Measurements from ENCODE around the gene NR2F1-AS1. TPM values are rescaled to one million over a fixed set of nuclear protein-coding genes. Genes with fewer than 3 reads are reported as not detected.

The NR2F1-AS1 gene
- total and polyA plus RNA-seq, 2 experiments from 2014 or later: 0.59 to 4.5 TPM

GRCh38 chr5:93591323-93591945 lies 10.4 kb upstream of the NR2F1-AS1 start (continued):
- TF ChIP-seq CTCF (conservative IDR thresholded peaks at IDR 0.05; ENCODE audit: low read depth in 2 of 2): no peak
- no peak for TF ChIP-seq JUNB (IDR thresholded peaks at IDR 0.05; ENCODE audit: unreplicated experiment)
- TF ChIP-seq ZNF331 (CRISPR knock-in tag; IDR thresholded peaks at IDR 0.05; ENCODE audit: low read depth): no peak

GRCh38 chr5:93590493-93590892 lies 9.5 kb upstream of the NR2F1-AS1 start:
- no peak overlapping the region for H3K4me2 ChIP-seq
- H3K27me3 ChIP-seq (ENCODE audit: insufficient read depth): peaks cover 100% of the 10 kb centered on the region
- no peaks in the 10 kb centered on the region for H3K79me2 ChIP-seq (replicated peaks; ENCODE audit: insufficient read depth)
- DNase-seq (ENCODE audit: low spot score): no peak
- peaks cover 60% of the 10 kb centered on the region for H4K20me1 ChIP-seq (replicated peaks; ENCODE audit: insufficient read depth)
- Mint-ChIP-seq H3K36me3 (ENCODE audit: low read depth) (no peaks in the 10 kb centered on the region; the same call in 2 of the 3 replicates), H3K4me3 (no peak overlapping the region), H3K27me3 (ENCODE audit: insufficient read depth, low read depth, poor library complexity) (peaks cover 64% of the 10 kb centered on the region), H3K9me3 (peaks cover 4% of the 10 kb centered on the region), H3K4me1 (peaks cover 34% of the 10 kb centered on the region), H3K27ac (no peak overlapping the region)
- H3K4me1 ChIP-seq (ENCODE audit: insufficient read depth): peaks cover 31% of the 10 kb centered on the region
- no peak for ATAC-seq
- peaks cover 48% of the 10 kb centered on the region for H3F3A ChIP-seq (replicated peaks; ENCODE audit: low read depth)
- no peaks in the 10 kb centered on the region for H3K9me2 ChIP-seq (ENCODE audit: insufficient read depth)
- no peaks in the 10 kb centered on the region; the same call in 1 of the 2 replicates for H3K36me3 ChIP-seq (ENCODE audit: insufficient read depth)
- H3K4me3 ChIP-seq: no peak overlapping the region
- H3K27ac ChIP-seq (ENCODE audit: low read depth): no peak overlapping the region
- no peak overlapping the region for H2AFZ ChIP-seq
- no peak for TF ChIP-seq ZNF114 (CRISPR knock-in tag; IDR thresholded peaks at IDR 0.05)
- no peak for TF ChIP-seq REST (IDR thresholded peaks at IDR 0.05; ENCODE audit: unreplicated experiment)
- no peak for TF ChIP-seq ZNF462 (CRISPR knock-in tag; IDR thresholded peaks at IDR 0.05)
- no peak for TF ChIP-seq ZNF331 (CRISPR knock-in tag; IDR thresholded peaks at IDR 0.05; ENCODE audit: low read depth)
- TF ChIP-seq CREB1 (CRISPR knock-in tag; IDR thresholded peaks at IDR 0.05; ENCODE audit: low read depth): no peak
- TF ChIP-seq POLR2AphosphoS5 (IDR thresholded peaks at IDR 0.05; ENCODE audit: low read depth): no peak
- TF ChIP-seq JUNB (IDR thresholded peaks at IDR 0.05; ENCODE audit: unreplicated experiment): no peak
- TF ChIP-seq EZH2phosphoT487 (IDR thresholded peaks at IDR 0.05; ENCODE audit: unreplicated experiment): no peak
- no peak for TF ChIP-seq CTCF (conservative IDR thresholded peaks at IDR 0.05; ENCODE audit: low read depth in 2 of 2)
